Suppressor macrophage treated with lipopolysaccharide for 1 hour (primary cell): ENCODE results near the gene PRSS50.

Experiments
- DNase-seq, 3 donors: peaks; one replicate each; pipeline ENCODE4 v3.0.0-alpha.2; 2020 to 2022

Gene PRSS50

GRCh38 chr3:46725621-46726314, 8.1 kb upstream of the PRSS50 start:
- DNase-seq = no peak

GRCh38 chr3:46724424-46724823, 6.8 kb upstream of the PRSS50 start:
- DNase-seq = no peak

- DNase-seq = no peak
Observed at GRCh38 chr3:46722443-46722842, 4.8 kb upstream of the PRSS50 start.

- DNase-seq = no peak
Observed at GRCh38 chr3:46721009-46721408, 3.3 kb upstream of the PRSS50 start.

- DNase-seq = no peak
Observed at GRCh38 chr3:46719735-46720271, 2.1 kb upstream of the PRSS50 start.

- DNase-seq = no peak
Observed at GRCh38 chr3:46719044-46719565, 1.4 kb upstream of the PRSS50 start.

- DNase-seq = no peak
Observed at GRCh38 chr3:46716461-46717441, 918 bp downstream of the PRSS50 start.

- DNase-seq = no peak
Observed at GRCh38 chr3:46715507-46716175, 2.0 kb downstream of the PRSS50 start.

- DNase-seq = no peak
Observed at GRCh38 chr3:46714728-46715506, 2.8 kb downstream of the PRSS50 start.

GRCh38 chr3:46713898-46714552, 3.6 kb downstream of the PRSS50 start:
- peak; percentile 62 to 72 (median 63) for DNase-seq

GRCh38 chr3:46713050-46713897, 4.4 kb downstream of the PRSS50 start:
- DNase-seq = no peak

- no peak for DNase-seq
Observed at GRCh38 chr3:46712191-46713049, 5.2 kb downstream of the PRSS50 start.

GRCh38 chr3:46711760-46712159, 5.9 kb downstream of the PRSS50 start:
- DNase-seq = no peak

- DNase-seq = peak in 2 of 3 donors; percentile 33 to 64
Observed at GRCh38 chr3:46711305-46711704, 6.4 kb downstream of the PRSS50 start.

- no peak for DNase-seq
Observed at GRCh38 chr3:46710671-46711295, 6.9 kb downstream of the PRSS50 start.

GRCh38 chr3:46710229-46710628, 7.4 kb downstream of the PRSS50 start:
- DNase-seq = no peak

- no peak for DNase-seq
Observed at GRCh38 chr3:46709721-46710120, 7.9 kb downstream of the PRSS50 start.

- DNase-seq = no peak
Observed at GRCh38 chr3:46709157-46709654, 8.5 kb downstream of the PRSS50 start.
